Panc1 (cell line): ENCODE results near the gene TAPBPL. TPM values are rescaled to one million over a fixed set of nuclear protein-coding genes. Genes with fewer than 3 reads are reported as not detected.

Experiments
- ATAC-seq: fragments of 200-7000 bp; cut with Tn5 transposase; 2 replicates; pipeline ENCODE4 v1.9.1; 2020; ENCODE audit warnings: mild to moderate bottlenecking, moderate library complexity
- BruUV-seq: library from RNA; stranded (reverse); fragments of 400-500 nt; replicated peaks from 2 replicates; lab custom pipeline; 2021; lab: Mats Ljungman, UMichigan
- CTCF ChIA-PET: fragments of 300-600 bp; sonication (Branson Sonifier 250); formaldehyde crosslinking; loops from one replicate; lab custom pipeline; 2022; ENCODE audit warnings: antibody characterized with exemption; lab: Charles Lee
- POLR2A ChIA-PET: fragments of 300-600 bp; sonication (Branson Sonifier 250); formaldehyde crosslinking; loops from one replicate; lab custom pipeline; 2022; ENCODE audit warnings: antibody characterized with exemption; lab: Charles Lee
- DNase-seq: peaks from one replicate; pipeline ENCODE4 v3.0.0-alpha.2; 2010; ENCODE audit warnings: low read depth, low spot score
- H3K27ac ChIP-seq: 2 replicates; pipeline ENCODE4 v1.5.1; 2011; ENCODE audit warnings: mild to moderate bottlenecking, low read length, inconsistent platforms
- H3K27me3 ChIP-seq: fragments of 200-500 bp; sonication (Bioruptor generic); 2 replicates; pipeline ENCODE4 v1.6.0; 2014; ENCODE audit warnings: low read length, inconsistent platforms; ENCODE audit not compliant: control insufficient read depth, insufficient read depth
- H3K36me3 ChIP-seq: fragments of 200-500 bp; sonication (Bioruptor generic); 2 replicates; pipeline ENCODE4 v1.5.1; 2014; ENCODE audit warnings: inconsistent platforms, mild to moderate bottlenecking, low read length, moderate library complexity; ENCODE audit not compliant: control insufficient read depth, insufficient read depth
- H3K4me1 ChIP-seq: 2 replicates; pipeline ENCODE4 v1.5.1; 2011; ENCODE audit warnings: inconsistent platforms, mild to moderate bottlenecking, low read length, moderate library complexity; ENCODE audit not compliant: control insufficient read depth, insufficient read depth
- H3K4me3 ChIP-seq, 2 experiments: 2 replicates each; pipeline ENCODE4 v1.5.1; 2011 to 2012; ENCODE audit warnings: low read depth in 2 of 2, low read length in 2 of 2, mild to moderate bottlenecking in 2 of 2, inconsistent platforms in 1 of 2, moderate library complexity in 1 of 2
- H3K9me3 ChIP-seq: fragments of 200-500 bp; sonication (Bioruptor generic); 2 replicates; pipeline ENCODE4 v1.5.1; 2014; ENCODE audit warnings: low read depth, mild to moderate bottlenecking, inconsistent platforms, low read length, moderate library complexity; ENCODE audit not compliant: control insufficient read depth, insufficient read depth
- CTCF ChIP-seq: fragments of 450-650 bp; IDR thresholded peaks from 2 replicates; pipeline ENCODE4 v1.5.1; 2017; ENCODE audit warnings: mild to moderate bottlenecking
- POLR2AphosphoS5 ChIP-seq: IDR thresholded peaks from 2 replicates; pipeline ENCODE4 v1.6.1; 2012; ENCODE audit warnings: mild to moderate bottlenecking, low read depth, low read length, moderate library complexity
- REST ChIP-seq, 2 experiments: IDR thresholded peaks; 2 replicates each; pipeline ENCODE4 v1.6.1; 2011 to 2012; ENCODE audit warnings: low read depth in 2 of 2, control low read depth in 1 of 2, low read length in 1 of 2, mild to moderate bottlenecking in 1 of 2, moderate library complexity in 1 of 2; ENCODE audit not compliant: insufficient read depth in 1 of 2
- SIN3A ChIP-seq: IDR thresholded peaks from 2 replicates; pipeline ENCODE4 v1.6.1; 2012; ENCODE audit warnings: low read depth, mild to moderate bottlenecking, low read length, moderate library complexity, borderline replicate concordance; ENCODE audit not compliant: insufficient read depth
- TCF7L2 ChIP-seq: IDR thresholded peaks from 2 replicates; pipeline ENCODE4 v1.6.1; 2011; ENCODE audit warnings: mild to moderate bottlenecking, low read depth, low read length, inconsistent platforms
- in situ Hi-C: cut with HindIII; loops from 2 replicates; pipeline ENCODE4 v1.10.0; 2016; ENCODE audit warnings: low sequenced_read_pairs, low pct_unique_long_range_greater_than_20kb
- intact Hi-C: fragments of 100-400 bp; cut with micrococcal nuclease; formaldehyde crosslinking; loops from one replicate; pipeline ENCODE4 v1.10.0; 2022; ENCODE audit not compliant: unreplicated experiment
- total RNA-seq: library from RNA; stranded (reverse); gene quantifications from one replicate; pipeline ENCODE4 v1.2.1, GENCODE V29; 2021; ENCODE audit not compliant: unreplicated experiment

TAPBPL gene
- total RNA-seq, 1 experiment from 2014 or later: 7.8 TPM

GRCh38 chr12:6460751-6461371 lies 9.0 kb downstream of the TAPBPL start:
- intact Hi-C loops (no loop called here), in situ Hi-C loops (no loop called here)
- Histone ChIP-seq H3K4me3 (no peak overlapping the region), H3K27ac (no peak overlapping the region), H3K4me1 (no peaks in the 10 kb centered on the region), H3K27me3 (no peaks in the 10 kb centered on the region), H3K36me3 (no peaks in the 10 kb centered on the region; the same call in 1 of the 2 replicates), H3K9me3 (no peaks in the 10 kb centered on the region)
- ChIA-PET POLR2A (interaction anchor here (0.6 kb wide), 1 partner anchor 208 kb away, joined by 4 read pairs; no protein-coding TSS in a partner anchor), CTCF (no interaction called here)
- TF ChIP-seq POLR2AphosphoS5 (no peak), SIN3A (no peak), TCF7L2 (no peak), CTCF (no peak), REST (IDR thresholded peaks at IDR 0.05; ENCODE audit: insufficient read depth in 1 of 2, low read depth in 2 of 2, low read length in 1 of 2) (no peak)
- BruUV-seq: no TSS peak
- ATAC-seq: no peak
- DNase-seq: no peak

GRCh38 chr12:6461401-6462233 lies 9.8 kb downstream of the TAPBPL start:
- no peak for TF ChIP-seq CTCF
- TF ChIP-seq REST (IDR thresholded peaks at IDR 0.05; ENCODE audit: insufficient read depth in 1 of 2, low read depth in 2 of 2, low read length in 1 of 2): no peak
- TF ChIP-seq POLR2AphosphoS5: no peak
- no peak for TF ChIP-seq TCF7L2
- TF ChIP-seq SIN3A: no peak
- in situ Hi-C loops: no loop called here
- no peak for ATAC-seq
- H3K4me3 ChIP-seq: no peak overlapping the region
- H3K27me3 ChIP-seq: no peaks in the 10 kb centered on the region
- H3K9me3 ChIP-seq: no peaks in the 10 kb centered on the region
- ChIA-PET POLR2A (no interaction called here), CTCF (no interaction called here)
- BruUV-seq: no TSS peak
- no peaks in the 10 kb centered on the region; the same call in 1 of the 2 replicates for H3K36me3 ChIP-seq
- no peak for DNase-seq
- no peak overlapping the region for H3K27ac ChIP-seq
- intact Hi-C loops: no loop called here
- no peaks in the 10 kb centered on the region for H3K4me1 ChIP-seq
